Activated naive CD8-positive, alpha-beta T cell treated with anti-CD3 and anti-CD28 coated beads for 36 hours (primary cell): ENCODE results near the gene AGMAT. TPM values are rescaled to one million over a fixed set of nuclear protein-coding genes. Genes with fewer than 3 reads are reported as not detected.

Experiments used
- DNase-seq: peaks from one replicate; pipeline ENCODE4 v3.0.0; 2021
- H3K27ac Mint-ChIP-seq: one replicate; pipeline ENCODE4 v1.8.0; 2022; ENCODE audit warnings: mild to moderate bottlenecking, moderate library complexity, mixed read lengths
- H3K27me3 Mint-ChIP-seq: one replicate; pipeline ENCODE4 v1.8.0; 2022; ENCODE audit warnings: mild to moderate bottlenecking, mixed read lengths
- H3K36me3 Mint-ChIP-seq: one replicate; pipeline ENCODE4 v1.8.0; 2021; ENCODE audit warnings: mild to moderate bottlenecking, mixed read lengths
- H3K4me1 Mint-ChIP-seq: one replicate; pipeline ENCODE4 v1.8.0; 2021; ENCODE audit warnings: mixed read lengths
- H3K4me3 Mint-ChIP-seq: one replicate; pipeline ENCODE4 v1.8.0; 2022; ENCODE audit warnings: mild to moderate bottlenecking, moderate library complexity, mixed read lengths
- H3K9me3 Mint-ChIP-seq: one replicate; pipeline ENCODE4 v1.8.0; 2022; ENCODE audit warnings: mixed read lengths
- total RNA-seq, 2 experiments: library from RNA; stranded (reverse); gene quantifications; one replicate each; pipeline ENCODE4 v1.2.3, GENCODE V29; 2021

Gene AGMAT
- total RNA-seq, 2 experiments from 2014 or later: 25.4 to 26.2 TPM

- H3K9me3 Mint-ChIP-seq: no peaks in the 10 kb centered on the region
- H3K27me3 Mint-ChIP-seq: no peaks in the 10 kb centered on the region
- no peak overlapping the region for H3K27ac Mint-ChIP-seq
- H3K4me3 Mint-ChIP-seq: no peak overlapping the region
- H3K4me1 Mint-ChIP-seq: no peaks in the 10 kb centered on the region
- H3K36me3 Mint-ChIP-seq: peaks cover 10% of the 10 kb centered on the region
- no peak for DNase-seq
These were observed 34.3 kb downstream of the AGMAT start for GRCh38 chr1:15550573-15550972.

GRCh38 chr1:15546641-15547040 is 38.2 kb downstream of the AGMAT start:
- Mint-ChIP-seq H3K4me1 (no peaks in the 10 kb centered on the region), H3K9me3 (no peaks in the 10 kb centered on the region), H3K27ac (no peak overlapping the region), H3K4me3 (no peak overlapping the region), H3K36me3 (peaks cover 16% of the 10 kb centered on the region), H3K27me3 (no peaks in the 10 kb centered on the region)
- no peak for DNase-seq

GRCh38 chr1:15543589-15544568 is 41.0 kb downstream of the AGMAT start:
- H3K27ac Mint-ChIP-seq: no peak overlapping the region
- no peak overlapping the region for H3K4me3 Mint-ChIP-seq
- H3K9me3 Mint-ChIP-seq: no peaks in the 10 kb centered on the region
- H3K27me3 Mint-ChIP-seq: no peaks in the 10 kb centered on the region
- no peaks in the 10 kb centered on the region for H3K4me1 Mint-ChIP-seq
- DNase-seq: no peak
- H3K36me3 Mint-ChIP-seq: peaks cover 19% of the 10 kb centered on the region

GRCh38 chr1:15543251-15543588 is 41.6 kb downstream of the AGMAT start:
- H3K36me3 Mint-ChIP-seq: peaks cover 22% of the 10 kb centered on the region
- H3K9me3 Mint-ChIP-seq: no peaks in the 10 kb centered on the region
- H3K4me3 Mint-ChIP-seq: no peak overlapping the region
- no peak overlapping the region for H3K27ac Mint-ChIP-seq
- DNase-seq: no peak
- H3K27me3 Mint-ChIP-seq: no peaks in the 10 kb centered on the region
- no peaks in the 10 kb centered on the region for H3K4me1 Mint-ChIP-seq

GRCh38 chr1:15542388-15543250 is 42.2 kb downstream of the AGMAT start:
- Mint-ChIP-seq H3K4me3 (no peak overlapping the region), H3K9me3 (no peaks in the 10 kb centered on the region), H3K27me3 (no peaks in the 10 kb centered on the region), H3K36me3 (peaks cover 19% of the 10 kb centered on the region), H3K4me1 (no peaks in the 10 kb centered on the region), H3K27ac (no peak overlapping the region)
- DNase-seq: no peak

GRCh38 chr1:15541231-15541792 is 43.5 kb downstream of the AGMAT start:
- Mint-ChIP-seq H3K27me3 (no peaks in the 10 kb centered on the region), H3K27ac (peak overlapping the region; percentile 34), H3K36me3 (peaks cover 22% of the 10 kb centered on the region), H3K9me3 (no peaks in the 10 kb centered on the region), H3K4me3 (no peak overlapping the region), H3K4me1 (no peaks in the 10 kb centered on the region)
- DNase-seq: no peak

- no peak overlapping the region for H3K27ac Mint-ChIP-seq
- no peaks in the 10 kb centered on the region for H3K9me3 Mint-ChIP-seq
- no peaks in the 10 kb centered on the region for H3K27me3 Mint-ChIP-seq
- H3K4me1 Mint-ChIP-seq: no peaks in the 10 kb centered on the region
- H3K36me3 Mint-ChIP-seq: peaks cover 20% of the 10 kb centered on the region
- no peak for DNase-seq
- H3K4me3 Mint-ChIP-seq: no peak overlapping the region
These were observed 44.7 kb downstream of the AGMAT start for GRCh38 chr1:15540186-15540585.

- H3K27me3 Mint-ChIP-seq: no peaks in the 10 kb centered on the region
- DNase-seq: no peak
- no peaks in the 10 kb centered on the region for H3K9me3 Mint-ChIP-seq
- no peak overlapping the region for H3K4me3 Mint-ChIP-seq
- no peak overlapping the region for H3K27ac Mint-ChIP-seq
- peaks cover 20% of the 10 kb centered on the region for H3K36me3 Mint-ChIP-seq
- no peaks in the 10 kb centered on the region for H3K4me1 Mint-ChIP-seq
These were observed 46.1 kb downstream of the AGMAT start for GRCh38 chr1:15538771-15539170.

GRCh38 chr1:15531682-15532081 is 53.2 kb downstream of the AGMAT start:
- H3K27me3 Mint-ChIP-seq: no peaks in the 10 kb centered on the region
- H3K27ac Mint-ChIP-seq: no peak overlapping the region
- no peak overlapping the region for H3K4me3 Mint-ChIP-seq
- H3K9me3 Mint-ChIP-seq: no peaks in the 10 kb centered on the region
- DNase-seq: no peak
- H3K4me1 Mint-ChIP-seq: peaks cover 22% of the 10 kb centered on the region
- H3K36me3 Mint-ChIP-seq: peaks cover 6% of the 10 kb centered on the region

GRCh38 chr1:15531003-15531402 is 53.8 kb downstream of the AGMAT start:
- Mint-ChIP-seq H3K4me1 (peaks cover 26% of the 10 kb centered on the region), H3K27me3 (no peaks in the 10 kb centered on the region), H3K9me3 (no peaks in the 10 kb centered on the region), H3K27ac (no peak overlapping the region), H3K36me3 (peaks cover 2% of the 10 kb centered on the region), H3K4me3 (no peak overlapping the region)
- no peak for DNase-seq

GRCh38 chr1:15526490-15527339 is 58.1 kb downstream of the AGMAT start, which contains the start of gene DNAJC16:
DNAJC16 (plus strand) TSS chr1:15526848; CDS start chr1:15529106, 2,258 bp downstream.
- Mint-ChIP-seq H3K27me3 (no peaks in the 10 kb centered on the region), H3K4me1 (peaks cover 40% of the 10 kb centered on the region), H3K27ac (peak within 1 kb of the TSS; percentile 98), H3K9me3 (no peaks in the 10 kb centered on the region), H3K4me3 (peak within 1 kb of the TSS; percentile 85), H3K36me3 (no peaks in the 10 kb centered on the region)
- DNase-seq: peak; percentile 97

GRCh38 chr1:15526021-15526489 is 58.8 kb downstream of the AGMAT start:
- peak overlapping the region; percentile 85 for H3K4me3 Mint-ChIP-seq
- H3K27ac Mint-ChIP-seq: peak overlapping the region; percentile 98
- no peaks in the 10 kb centered on the region for H3K9me3 Mint-ChIP-seq
- no peaks in the 10 kb centered on the region for H3K27me3 Mint-ChIP-seq
- H3K4me1 Mint-ChIP-seq: peaks cover 45% of the 10 kb centered on the region
- DNase-seq: no peak
- H3K36me3 Mint-ChIP-seq: no peaks in the 10 kb centered on the region

- Mint-ChIP-seq H3K27me3 (no peaks in the 10 kb centered on the region), H3K4me1 (peaks cover 45% of the 10 kb centered on the region), H3K36me3 (no peaks in the 10 kb centered on the region), H3K9me3 (no peaks in the 10 kb centered on the region), H3K27ac (peak overlapping the region; percentile 98), H3K4me3 (peak overlapping the region; percentile 85)
- peak; percentile 99 for DNase-seq
These were observed 59.5 kb downstream of the AGMAT start for GRCh38 chr1:15525050-15526020.
